Thoracic aorta (tissue), 2 donors: ENCODE measurements around the gene CADPS. TPM values are rescaled to one million over a fixed set of nuclear protein-coding genes. Genes with fewer than 3 reads are reported as not detected.

Experiments used
- ATAC-seq: fragments of 150-250 bp; one replicate; pipeline ENCODE4 v1.8.0; 2017; ENCODE audit warnings: low read depth; ENCODE audit not compliant: insufficient number of reproducible peaks, low FRiP score
- DNase-seq: peaks from one replicate; pipeline ENCODE4 v3.0.0-alpha.2; 2020; ENCODE audit warnings: low spot score
- H3K27ac ChIP-seq, 2 donors: fragments of 200-600 bp; sonication (generic); 1 replicate in 1 of 2; 2 replicates in 1 of 2; pipeline ENCODE4 v1.5.1; 2016; ENCODE audit warnings: mild to moderate bottlenecking in 2 of 2, moderate library complexity in 2 of 2
- H3K27me3 ChIP-seq: fragments of 200-600 bp; sonication (generic); replicated peaks from 2 replicates; pipeline ENCODE4 v1.6.0; 2016; ENCODE audit warnings: mild to moderate bottlenecking; ENCODE audit not compliant: insufficient read depth
- H3K36me3 ChIP-seq: fragments of 200-600 bp; sonication (generic); one replicate; pipeline ENCODE4 v1.5.1; 2016
- H3K4me1 ChIP-seq, 2 donors: fragments of 200-600 bp; sonication (generic); 1 replicate in 1 of 2; 2 replicates in 1 of 2; pipeline versions ENCODE4 v1.5.1 to v1.6.0; 2016; ENCODE audit warnings: low read depth in 2 of 2, mild to moderate bottlenecking in 1 of 2; ENCODE audit not compliant: control insufficient read depth in 1 of 2
- H3K4me3 ChIP-seq: fragments of 200-600 bp; sonication (generic); 2 replicates; pipeline ENCODE4 v1.5.1; 2016; ENCODE audit warnings: mild to moderate bottlenecking
- H3K9me3 ChIP-seq: fragments of 200-600 bp; sonication (generic); 2 replicates; pipeline ENCODE4 v1.5.1; 2016
- CTCF ChIP-seq: fragments of 200-600 bp; sonication (generic); IDR thresholded peaks from one replicate; pipeline ENCODE4 v1.5.1; 2019; ENCODE audit warnings: antibody characterized with exemption
- total RNA-seq, 2 donors: library from RNA; depleted of rRNA; stranded (reverse); fragments of >200 nt; gene quantifications; one replicate each; pipeline versions ENCODE4 v1.1.0 to v1.2.3, GENCODE V29; 2016

Gene CADPS
- total RNA-seq, 2 donors from 2014 or later = 0.14 to 7.2 TPM

GRCh38 chr3:62359531-62359930 is 515.7 kb downstream of the CADPS start:
- DNase-seq (no peak), ATAC-seq (no peak)
- Histone ChIP-seq H3K9me3 (no peaks in the 10 kb centered on the region), H3K27me3 (no peaks in the 10 kb centered on the region), H3K4me3 (no peak overlapping the region), H3K36me3 (no peaks in the 10 kb centered on the region), H3K4me1 (no peaks in the 10 kb centered on the region), H3K27ac (no peak overlapping the region)
- no peak for TF ChIP-seq CTCF

DNA sequence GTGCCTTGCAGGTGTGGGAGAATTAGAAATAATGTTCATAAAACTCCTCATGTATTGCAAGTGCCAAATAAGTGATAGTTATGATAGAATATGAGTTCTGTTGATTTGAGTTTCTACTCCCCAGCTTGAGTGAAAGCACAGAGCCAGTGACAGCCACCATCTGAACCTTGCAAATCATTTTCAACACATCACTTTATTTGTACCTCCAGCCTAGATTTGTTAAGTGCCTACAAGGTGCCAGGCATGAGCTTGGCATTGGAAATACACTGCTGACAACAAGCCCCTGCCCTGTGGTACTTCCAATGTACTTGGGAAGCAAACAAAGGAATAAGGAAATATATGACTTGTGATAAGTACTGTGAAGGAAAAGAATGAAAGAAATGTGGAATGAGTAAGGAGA is 518.9 kb downstream of the CADPS start:
- no peak for ATAC-seq
- no peaks in the 10 kb centered on the region for H3K36me3 ChIP-seq
- no peaks in the 10 kb centered on the region for H3K27me3 ChIP-seq
- H3K4me3 ChIP-seq = no peak overlapping the region
- no peak for TF ChIP-seq CTCF
- H3K9me3 ChIP-seq = no peaks in the 10 kb centered on the region
- H3K4me1 ChIP-seq = no peaks in the 10 kb centered on the region
- DNase-seq = no peak
- H3K27ac ChIP-seq = no peak overlapping the region

GRCh38 chr3:62355703-62356102 is 519.5 kb downstream of the CADPS start:
- Histone ChIP-seq H3K27me3 (no peaks in the 10 kb centered on the region), H3K36me3 (no peaks in the 10 kb centered on the region), H3K4me1 (no peaks in the 10 kb centered on the region), H3K27ac (no peak overlapping the region), H3K4me3 (no peak overlapping the region), H3K9me3 (no peaks in the 10 kb centered on the region)
- ATAC-seq (no peak), DNase-seq (no peak)
- no peak for TF ChIP-seq CTCF
